AG04449 (cell line): ENCODE data around the gene GALM.

Experiments used
- CTCF ChIA-PET: fragments of 350-600 bp; formaldehyde crosslinking; extraction: SDS; loops from one replicate; lab custom pipeline; 2021; ENCODE audit warnings: antibody characterized with exemption; lab: Yijun Ruan, JAX
- POLR2A ChIA-PET: fragments of 400-600, 350-600 bp; formaldehyde crosslinking; extraction: SDS; loops from one replicate; lab custom pipeline; 2020; ENCODE audit warnings: antibody characterized with exemption, inconsistent platforms; lab: Yijun Ruan, JAX
- DNase-seq: peaks from one replicate; pipeline ENCODE4 v3.0.0-alpha.2; 2010; ENCODE audit warnings: low read depth, low spot score
- H3K4me3 ChIP-seq: 2 replicates; pipeline ENCODE4 v1.5.1; 2011; ENCODE audit warnings: low read depth, mild to moderate bottlenecking, control low read depth, low read length
- TF ChIP-seq, protein P1 (sequence below): IDR thresholded peaks from one replicate; pipeline ENCODE4 v1.5.1; 2011; ENCODE audit warnings: mild to moderate bottlenecking, moderate library complexity, low read length, control low read depth, inconsistent platforms; ENCODE audit not compliant: insufficient read depth; ENCODE audit errors: missing control alignments

The GALM gene

DNA sequence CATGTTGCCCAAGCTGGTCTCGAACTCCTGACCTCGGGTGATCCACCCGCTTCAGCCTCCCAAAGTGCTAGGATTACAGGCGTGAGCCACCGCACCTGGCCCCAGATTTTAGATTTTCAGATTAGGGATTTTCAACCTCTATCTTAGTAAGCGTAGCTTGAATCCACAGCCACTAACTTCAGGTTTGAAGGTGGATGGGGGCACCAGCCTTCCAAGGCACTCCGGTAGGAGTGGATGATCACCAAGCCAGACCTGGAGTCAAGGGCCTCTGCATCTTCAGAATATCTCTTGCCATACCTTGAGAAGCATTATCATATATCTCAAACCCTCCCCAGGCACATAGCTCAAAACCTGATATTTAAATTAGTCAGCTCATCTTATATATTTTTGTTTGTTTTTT lies 17.9 kb downstream of the GALM start:
- POLR2A ChIA-PET = no interaction called here
- no peak overlapping the region for H3K4me3 ChIP-seq
- no peak for DNase-seq
- TF ChIP-seq, protein P1, sequence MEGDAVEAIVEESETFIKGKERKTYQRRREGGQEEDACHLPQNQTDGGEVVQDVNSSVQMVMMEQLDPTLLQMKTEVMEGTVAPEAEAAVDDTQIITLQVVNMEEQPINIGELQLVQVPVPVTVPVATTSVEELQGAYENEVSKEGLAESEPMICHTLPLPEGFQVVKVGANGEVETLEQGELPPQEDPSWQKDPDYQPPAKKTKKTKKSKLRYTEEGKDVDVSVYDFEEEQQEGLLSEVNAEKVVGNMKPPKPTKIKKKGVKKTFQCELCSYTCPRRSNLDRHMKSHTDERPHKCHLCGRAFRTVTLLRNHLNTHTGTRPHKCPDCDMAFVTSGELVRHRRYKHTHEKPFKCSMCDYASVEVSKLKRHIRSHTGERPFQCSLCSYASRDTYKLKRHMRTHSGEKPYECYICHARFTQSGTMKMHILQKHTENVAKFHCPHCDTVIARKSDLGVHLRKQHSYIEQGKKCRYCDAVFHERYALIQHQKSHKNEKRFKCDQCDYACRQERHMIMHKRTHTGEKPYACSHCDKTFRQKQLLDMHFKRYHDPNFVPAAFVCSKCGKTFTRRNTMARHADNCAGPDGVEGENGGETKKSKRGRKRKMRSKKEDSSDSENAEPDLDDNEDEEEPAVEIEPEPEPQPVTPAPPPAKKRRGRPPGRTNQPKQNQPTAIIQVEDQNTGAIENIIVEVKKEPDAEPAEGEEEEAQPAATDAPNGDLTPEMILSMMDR = no peak
- CTCF ChIA-PET = interaction anchor here (1.4 kb wide), 1 partner anchor 80 kb away, joined by 3 read pairs; no protein-coding TSS in a partner anchor

DNA sequence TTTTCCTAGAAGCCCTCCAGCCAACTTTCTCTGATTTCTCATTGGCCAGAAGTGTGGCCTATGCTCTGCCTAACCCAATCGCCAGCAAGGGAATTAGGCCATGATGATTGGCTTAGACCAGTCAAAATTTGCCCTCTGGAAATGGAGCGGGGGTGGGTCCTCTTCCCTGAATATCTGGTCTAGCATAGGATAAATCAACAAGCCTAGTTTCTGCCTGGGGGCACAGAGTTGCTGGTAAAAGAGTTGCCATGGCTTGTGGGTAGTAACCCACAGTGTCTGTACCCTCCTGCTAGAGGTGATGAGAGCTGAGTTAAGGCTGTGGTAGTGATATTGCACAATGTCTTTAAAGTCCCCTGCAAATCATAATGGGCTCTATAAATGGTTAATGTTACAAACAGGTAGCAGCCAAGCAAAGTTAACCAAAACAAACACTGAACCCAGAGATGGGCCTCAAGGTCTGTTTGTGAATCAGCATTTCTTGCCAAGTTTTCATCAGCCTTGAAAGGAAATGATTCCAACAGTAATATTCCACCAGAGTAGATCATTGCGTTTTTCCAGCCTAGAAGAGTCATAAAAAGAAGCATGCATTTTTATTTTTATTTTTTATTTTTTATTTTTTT lies 19.3 kb downstream of the GALM start:
- CTCF ChIA-PET = no interaction called here
- no peak overlapping the region for H3K4me3 ChIP-seq
- POLR2A ChIA-PET = no interaction called here
- TF ChIP-seq, protein P1 = no peak
- DNase-seq = no peak

DNA sequence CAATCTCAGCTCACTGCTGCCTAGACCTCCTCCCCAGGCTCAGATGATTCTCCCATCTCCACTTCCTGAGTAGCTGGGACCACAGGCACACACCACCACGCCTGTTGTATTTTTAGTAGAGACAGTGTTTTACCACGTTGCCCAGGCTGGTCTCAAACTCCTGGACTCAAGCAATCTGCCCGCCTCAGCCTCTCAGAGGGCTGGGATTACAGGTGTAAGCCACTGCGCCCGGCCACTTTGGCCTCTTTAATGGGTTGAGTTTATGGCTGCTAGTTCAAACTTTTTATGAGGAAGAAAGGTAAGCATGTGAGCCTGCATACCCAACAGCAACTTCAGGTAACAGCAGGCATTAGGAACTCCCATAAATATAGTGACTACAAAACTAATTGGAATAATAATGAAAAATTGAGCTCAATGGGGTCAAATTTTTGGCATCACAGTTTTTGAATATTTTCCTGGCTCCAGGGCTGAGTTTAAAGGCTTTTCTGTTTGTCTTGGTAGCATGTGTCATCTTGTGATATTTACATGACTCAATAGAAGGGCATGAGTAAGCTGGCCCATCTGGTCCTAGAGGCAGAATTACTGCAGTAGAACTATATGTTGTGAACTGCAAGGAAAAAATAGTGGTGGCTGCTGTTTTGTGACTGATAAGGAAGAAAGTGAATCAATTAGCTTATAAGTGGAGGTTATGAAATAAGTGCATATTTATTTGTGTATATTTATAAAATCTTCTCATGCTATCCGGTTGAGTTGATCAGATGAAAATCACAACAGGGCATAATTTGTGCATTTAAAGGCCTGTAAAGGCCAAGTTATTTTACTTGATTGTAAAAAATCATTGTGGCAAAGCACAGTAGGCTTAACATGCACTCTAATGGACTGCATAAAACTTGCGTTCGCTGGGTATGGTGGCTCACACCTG lies 24.8 kb downstream of the GALM start:
- H3K4me3 ChIP-seq = no peak overlapping the region
- peak; percentile 79 for DNase-seq
- POLR2A ChIA-PET = interaction anchor here (0.9 to 3.1 kb wide), 3 partner anchors 12 to 90 kb away, joined by 3 to 15 read pairs (median 3); partner anchors contain the start of gene SRSF7
- TF ChIP-seq, protein P1 = no peak
- CTCF ChIA-PET = interaction anchor here (1.3 to 1.5 kb wide), 2 partner anchors 92 to 109 kb away, joined by 3 read pairs; no protein-coding TSS in a partner anchor

DNA sequence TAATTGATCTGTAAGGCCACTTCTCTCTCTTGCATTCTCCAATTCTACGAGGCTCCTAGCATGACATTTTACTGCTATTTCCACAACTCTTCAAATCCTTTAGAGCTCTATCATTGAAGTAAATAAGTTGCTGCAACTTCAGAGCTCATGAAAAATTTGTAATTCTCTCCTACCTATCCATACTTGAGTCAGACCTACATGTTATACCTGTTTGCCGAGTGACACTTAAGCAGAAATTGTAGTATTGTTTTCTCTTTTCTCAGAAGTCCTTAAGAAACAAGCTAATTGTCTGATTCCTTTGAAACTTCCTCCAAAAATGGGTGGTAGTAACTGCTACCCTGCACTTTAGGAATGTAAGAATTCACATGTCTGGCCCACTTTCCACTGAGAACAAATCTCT lies 26.1 kb downstream of the GALM start:
- TF ChIP-seq, protein P1 = no peak
- no peak for DNase-seq
- CTCF ChIA-PET = interaction anchor here (1.2 to 1.3 kb wide), 2 partner anchors 88 to 110 kb away, joined by 3 to 4 read pairs; no protein-coding TSS in a partner anchor
- POLR2A ChIA-PET = interaction anchor here (3.1 kb wide), 1 partner anchor 59 kb away, joined by 15 read pairs; the partner anchor contains the start of gene SRSF7
- H3K4me3 ChIP-seq = no peak overlapping the region

DNA sequence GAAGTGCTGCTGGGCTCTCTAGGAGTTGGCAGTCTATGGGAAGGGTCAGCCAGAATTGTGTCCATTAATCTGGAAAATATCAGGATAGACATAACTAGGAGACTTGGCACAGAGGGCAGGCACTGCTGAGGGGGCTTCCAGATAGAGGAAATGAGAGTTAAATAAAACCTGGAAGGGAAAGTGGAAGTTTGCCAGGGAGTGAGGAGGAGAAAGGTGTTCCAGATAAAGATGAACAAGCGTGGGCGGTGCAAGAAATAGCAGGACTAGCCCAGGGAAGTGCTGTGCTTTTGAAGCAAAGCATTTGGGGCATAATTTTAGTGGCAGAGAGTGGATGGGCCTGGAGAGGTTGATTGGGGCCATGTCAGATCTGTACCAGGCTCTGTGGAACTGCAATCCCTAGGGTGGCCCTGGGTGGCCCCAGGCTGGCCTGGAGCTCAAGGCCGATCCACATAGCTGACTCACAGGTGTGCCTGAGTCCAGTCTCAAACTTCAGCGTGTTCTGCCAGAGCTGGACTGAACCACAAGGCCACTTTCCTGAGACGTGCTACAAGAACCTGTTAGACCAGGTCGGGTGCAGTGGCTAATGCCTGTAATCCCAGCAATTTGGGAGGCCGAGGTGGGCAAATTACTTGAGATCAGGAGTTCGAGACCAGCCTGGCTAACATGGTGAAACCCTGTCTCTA lies 26.9 kb downstream of the GALM start:
- ChIA-PET CTCF (interaction anchor here (1.2 kb wide), 1 partner anchor 88 kb away, joined by 4 read pairs; no protein-coding TSS in a partner anchor), POLR2A (interaction anchor here (3.1 kb wide), 1 partner anchor 59 kb away, joined by 15 read pairs; the partner anchor contains the start of gene SRSF7)
- TF ChIP-seq, protein P1 = no peak
- no peak overlapping the region for H3K4me3 ChIP-seq
- DNase-seq = no peak
